Measurements from ENCODE around the gene ACTR8. TPM values are rescaled to one million over a fixed set of nuclear protein-coding genes. Genes with fewer than 3 reads are reported as not detected.

ACTR8 gene
- total RNA-seq, 6 experiments from 2014 or later, result 6.7 to 12.0 (median 9.6) TPM

DNA sequence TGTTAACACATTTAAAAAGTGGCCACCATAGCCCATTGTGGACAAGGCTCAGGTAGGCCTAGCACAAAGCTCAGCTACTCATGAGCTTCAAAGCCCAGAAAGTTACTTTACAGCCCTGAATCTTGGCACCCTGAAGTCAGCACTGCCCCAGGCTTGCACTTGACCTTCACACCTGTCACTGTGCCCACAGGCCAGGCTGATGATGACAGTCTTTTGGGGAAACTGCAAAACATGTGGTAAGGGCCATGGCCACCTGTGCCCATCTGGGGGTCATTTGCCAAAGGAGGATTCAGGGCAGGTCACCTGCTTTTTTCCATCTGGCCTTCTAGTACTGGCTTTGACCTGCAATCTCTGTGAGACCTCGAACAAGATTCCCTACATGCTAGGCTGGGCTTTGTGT, 46.7 kb downstream of the ACTR8 start:
- peaks cover 0 to 17% (median 0%) of the 10 kb centered on the region in 4 donors for H3K4me1 ChIP-seq
- H3K27me3 ChIP-seq, result no peaks in the 10 kb centered on the region
- H3K9me3 ChIP-seq, result no peaks in the 10 kb centered on the region
- DNase-seq (no peak), ATAC-seq (peak; percentile 4 to 79 (median 26))
- no peak for TF ChIP-seq POLR2A (IDR thresholded peaks at IDR 0.05)
- TF ChIP-seq, protein P1, sequence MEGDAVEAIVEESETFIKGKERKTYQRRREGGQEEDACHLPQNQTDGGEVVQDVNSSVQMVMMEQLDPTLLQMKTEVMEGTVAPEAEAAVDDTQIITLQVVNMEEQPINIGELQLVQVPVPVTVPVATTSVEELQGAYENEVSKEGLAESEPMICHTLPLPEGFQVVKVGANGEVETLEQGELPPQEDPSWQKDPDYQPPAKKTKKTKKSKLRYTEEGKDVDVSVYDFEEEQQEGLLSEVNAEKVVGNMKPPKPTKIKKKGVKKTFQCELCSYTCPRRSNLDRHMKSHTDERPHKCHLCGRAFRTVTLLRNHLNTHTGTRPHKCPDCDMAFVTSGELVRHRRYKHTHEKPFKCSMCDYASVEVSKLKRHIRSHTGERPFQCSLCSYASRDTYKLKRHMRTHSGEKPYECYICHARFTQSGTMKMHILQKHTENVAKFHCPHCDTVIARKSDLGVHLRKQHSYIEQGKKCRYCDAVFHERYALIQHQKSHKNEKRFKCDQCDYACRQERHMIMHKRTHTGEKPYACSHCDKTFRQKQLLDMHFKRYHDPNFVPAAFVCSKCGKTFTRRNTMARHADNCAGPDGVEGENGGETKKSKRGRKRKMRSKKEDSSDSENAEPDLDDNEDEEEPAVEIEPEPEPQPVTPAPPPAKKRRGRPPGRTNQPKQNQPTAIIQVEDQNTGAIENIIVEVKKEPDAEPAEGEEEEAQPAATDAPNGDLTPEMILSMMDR (IDR thresholded peaks at IDR 0.05), result no peak
- WGBS (ENCODE audit: insufficient coverage, low coverage, low lambda C conversion rate, missing lambda C conversion rate), result no CpG with 5 or more reads among the region's 1 CpG
- peak overlapping the region in 1 of 3 donors; percentile 44 for H3K27ac ChIP-seq
- peaks cover 0 to 33% (median 16%) of the 10 kb centered on the region in 4 donors for H3K36me3 ChIP-seq
- no peak overlapping the region for H3K4me3 ChIP-seq
- intact Hi-C loops (cut with DNase I), result no loop called here

DNA sequence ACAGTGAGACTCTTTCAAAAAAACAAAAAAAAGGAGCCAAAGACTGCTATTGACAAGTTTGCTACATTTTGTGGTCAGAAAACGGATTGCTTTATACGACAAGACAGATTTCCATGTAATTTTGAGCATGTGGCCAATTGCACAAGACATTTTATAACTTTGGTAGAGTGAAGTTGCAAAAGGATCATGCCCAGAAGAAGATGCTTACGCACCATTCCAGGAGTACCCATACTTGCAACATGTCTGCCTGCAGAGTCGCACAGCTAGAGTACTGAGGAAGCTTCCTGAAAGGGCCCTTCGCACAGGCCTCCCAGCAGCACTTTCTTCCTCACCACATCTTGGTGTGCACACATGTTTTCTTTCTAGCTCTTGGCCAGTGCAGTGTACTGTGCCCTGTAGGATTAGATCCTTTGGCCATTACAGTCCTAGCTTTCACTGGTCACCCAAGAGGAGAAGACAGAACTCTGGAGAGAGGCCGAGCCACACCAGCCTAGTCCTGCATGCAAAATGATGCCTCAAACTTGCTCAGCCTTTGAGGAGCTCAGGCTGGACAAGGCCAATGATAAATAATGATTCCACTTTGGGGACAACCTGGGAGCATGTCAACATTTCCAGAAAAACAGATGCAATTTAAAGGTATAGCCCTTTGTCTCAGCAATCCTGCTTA, 47.4 kb downstream of the ACTR8 start:
- Histone ChIP-seq H3K27ac (peak overlapping the region in 1 of 3 donors; percentile 44), H3K4me3 (no peak overlapping the region), H3K4me1 (peaks cover 0 to 17% (median 0%) of the 10 kb centered on the region in 4 donors), H3K36me3 (peaks cover 0 to 27% (median 15%) of the 10 kb centered on the region in 4 donors), H3K27me3 (no peaks in the 10 kb centered on the region), H3K9me3 (no peaks in the 10 kb centered on the region)
- 73% methylated on average over 3 of the region's 6 CpGs for WGBS (ENCODE audit: insufficient coverage, low coverage, low lambda C conversion rate, missing lambda C conversion rate)
- intact Hi-C loops (cut with DNase I), result no loop called here
- TF ChIP-seq, protein P1 (IDR thresholded peaks at IDR 0.05), result no peak
- TF ChIP-seq POLR2A (IDR thresholded peaks at IDR 0.05), result no peak
- DNase-seq (no peak), ATAC-seq (no peak)

DNA sequence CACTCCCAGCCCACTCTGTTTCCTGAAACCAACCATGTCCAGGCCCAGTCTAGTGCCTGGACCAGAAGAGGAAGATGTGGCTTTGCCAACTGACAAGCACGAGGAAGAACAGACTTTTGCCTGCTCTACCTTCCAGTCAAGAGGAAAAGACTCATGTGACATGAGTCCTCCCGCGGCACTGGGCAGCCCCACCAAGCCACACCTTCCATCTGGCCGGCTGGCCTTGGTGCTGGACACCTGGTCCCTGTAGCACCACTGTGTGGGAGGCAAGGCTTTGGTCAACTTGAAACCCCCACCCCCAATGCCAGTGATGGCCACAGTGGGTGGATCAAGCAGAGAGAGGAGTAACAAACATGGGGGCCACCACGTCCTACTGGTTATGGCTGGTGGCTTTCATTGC, 48.3 kb downstream of the ACTR8 start:
- WGBS (ENCODE audit: insufficient coverage, low coverage, low lambda C conversion rate, missing lambda C conversion rate), result 86% methylated on average over 2 of the region's 5 CpGs
- intact Hi-C loops (cut with DNase I), result no loop called here
- ATAC-seq (no peak), DNase-seq (no peak)
- no peak overlapping the region for H3K27ac ChIP-seq
- peaks cover 0 to 20% (median 10%) of the 10 kb centered on the region in 4 donors for H3K36me3 ChIP-seq
- TF ChIP-seq, protein P1 (IDR thresholded peaks at IDR 0.05), result no peak
- no peak for TF ChIP-seq POLR2A (IDR thresholded peaks at IDR 0.05)
- no peak overlapping the region for H3K4me3 ChIP-seq
- no peaks in the 10 kb centered on the region for H3K9me3 ChIP-seq
- H3K4me1 ChIP-seq, result peaks cover 0 to 17% (median 0%) of the 10 kb centered on the region in 4 donors
- H3K27me3 ChIP-seq, result no peaks in the 10 kb centered on the region

DNA sequence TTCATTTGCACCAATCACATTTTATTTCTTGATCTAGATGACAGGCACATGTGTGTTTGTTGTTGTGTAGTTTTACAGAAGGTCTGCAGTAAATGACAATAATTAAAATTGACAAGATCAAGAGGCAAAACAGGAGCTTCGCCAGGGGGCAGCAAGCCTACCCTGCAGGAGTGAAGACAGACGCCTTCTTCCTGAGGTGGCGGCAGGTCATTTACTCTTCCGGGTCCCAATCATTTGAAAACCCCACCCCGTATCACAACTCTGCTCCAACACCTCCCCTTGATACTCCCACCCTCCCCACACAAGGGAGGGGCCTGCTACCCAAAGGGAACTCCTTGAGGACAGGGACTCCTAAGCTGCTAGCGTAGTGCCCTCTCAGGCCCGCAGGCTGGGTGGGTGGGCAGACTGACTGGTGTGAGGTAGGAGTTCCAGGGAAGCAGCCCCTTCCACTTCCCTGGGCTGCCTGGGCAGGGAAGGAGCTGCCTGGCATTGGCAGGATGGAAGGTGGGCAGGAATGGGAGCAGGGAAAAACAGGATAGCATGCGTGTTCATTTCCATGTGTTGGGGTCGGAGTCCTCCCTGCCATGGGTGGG, 48.8 kb downstream of the ACTR8 start:
- no peak overlapping the region for H3K4me3 ChIP-seq
- no peak for TF ChIP-seq POLR2A (IDR thresholded peaks at IDR 0.05)
- TF ChIP-seq, protein P1 (IDR thresholded peaks at IDR 0.05), result no peak
- peak in 1 of 4 donors; percentile 15 for ATAC-seq
- H3K36me3 ChIP-seq, result peaks cover 0 to 15% (median 5%) of the 10 kb centered on the region in 4 donors
- WGBS (ENCODE audit: insufficient coverage, low coverage, low lambda C conversion rate, missing lambda C conversion rate), result 92% methylated on average over 2 of the region's 9 CpGs
- H3K27ac ChIP-seq, result no peak overlapping the region
- no peaks in the 10 kb centered on the region for H3K9me3 ChIP-seq
- DNase-seq, result no peak
- H3K4me1 ChIP-seq, result peaks cover 0 to 17% (median 0%) of the 10 kb centered on the region in 4 donors
- no peaks in the 10 kb centered on the region for H3K27me3 ChIP-seq
- intact Hi-C loops (cut with DNase I), result no loop called here
